ENCODE measurements around the gene SPR.

SPR gene

DNA sequence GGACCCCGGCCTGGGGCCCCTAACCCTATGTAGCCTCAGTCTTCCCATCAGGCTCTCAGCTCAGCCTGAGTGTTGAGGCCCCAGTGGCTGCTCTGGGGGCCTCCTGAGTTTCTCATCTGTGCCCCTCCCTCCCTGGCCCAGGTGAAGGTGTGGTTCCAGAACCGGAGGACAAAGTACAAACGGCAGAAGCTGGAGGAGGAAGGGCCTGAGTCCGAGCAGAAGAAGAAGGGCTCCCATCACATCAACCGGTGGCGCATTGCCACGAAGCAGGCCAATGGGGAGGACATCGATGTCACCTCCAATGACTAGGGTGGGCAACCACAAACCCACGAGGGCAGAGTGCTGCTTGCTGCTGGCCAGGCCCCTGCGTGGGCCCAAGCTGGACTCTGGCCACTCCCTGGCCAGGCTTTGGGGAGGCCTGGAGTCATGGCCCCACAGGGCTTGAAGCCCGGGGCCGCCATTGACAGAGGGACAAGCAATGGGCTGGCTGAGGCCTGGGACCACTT lies 46.5 kb downstream of the SPR start:
- no peak for DNase-seq

GRCh38 chr2:72934683-72935610 lies 47.7 kb downstream of the SPR start:
- no peak for DNase-seq

DNA sequence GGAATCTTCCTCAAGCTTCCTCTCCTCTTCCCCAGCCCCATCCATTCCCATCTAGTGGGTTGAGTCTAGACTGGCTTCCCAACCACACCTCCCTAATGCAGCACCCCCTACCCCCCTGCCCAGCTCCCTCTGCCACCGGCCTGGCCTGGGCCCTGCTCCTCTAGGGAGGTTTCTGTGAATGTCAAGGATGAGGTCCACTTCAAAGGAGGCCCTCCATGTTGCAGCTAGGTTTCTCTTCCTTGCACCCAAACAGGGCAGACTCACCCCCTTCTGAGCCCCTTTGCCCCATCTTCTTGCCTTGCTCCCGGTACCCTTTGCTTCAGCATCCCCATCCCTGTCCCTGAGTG lies 48.4 kb downstream of the SPR start:
- DNase-seq, result no peak

DNA sequence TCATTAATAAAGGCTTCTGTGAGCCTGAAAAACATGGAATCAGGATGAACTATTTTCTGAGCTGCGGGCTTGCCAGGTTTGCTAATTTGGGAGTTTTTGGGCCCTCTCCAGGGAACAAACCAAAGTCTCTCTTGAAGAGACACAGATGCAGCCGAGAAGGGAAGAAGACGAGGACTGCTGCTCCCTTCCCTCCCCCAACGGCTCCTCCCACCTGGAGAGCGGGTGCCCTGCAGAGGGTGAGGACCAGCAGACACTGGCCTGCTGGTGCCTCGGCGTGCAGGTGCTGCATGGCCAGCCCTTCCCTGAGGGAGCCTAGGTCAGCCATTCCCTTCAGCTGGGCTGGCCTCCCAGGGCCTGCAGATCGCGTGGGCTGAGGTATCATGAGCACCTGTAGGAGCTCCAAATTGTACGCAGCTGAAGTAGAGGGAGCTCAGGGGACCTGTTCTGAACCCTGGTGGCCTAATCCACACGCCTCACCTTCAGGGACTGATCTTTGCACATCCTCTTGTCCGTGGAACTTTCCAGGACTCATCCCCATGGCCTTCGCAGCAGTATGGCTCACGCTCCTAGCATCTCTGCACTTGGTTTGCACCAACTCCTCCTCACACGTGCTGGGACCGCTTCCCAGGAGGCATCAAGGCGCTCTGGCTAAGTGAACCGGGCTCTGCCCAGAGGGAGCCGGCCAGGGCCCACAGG lies 49.6 kb downstream of the SPR start:
- no peak for DNase-seq

DNA sequence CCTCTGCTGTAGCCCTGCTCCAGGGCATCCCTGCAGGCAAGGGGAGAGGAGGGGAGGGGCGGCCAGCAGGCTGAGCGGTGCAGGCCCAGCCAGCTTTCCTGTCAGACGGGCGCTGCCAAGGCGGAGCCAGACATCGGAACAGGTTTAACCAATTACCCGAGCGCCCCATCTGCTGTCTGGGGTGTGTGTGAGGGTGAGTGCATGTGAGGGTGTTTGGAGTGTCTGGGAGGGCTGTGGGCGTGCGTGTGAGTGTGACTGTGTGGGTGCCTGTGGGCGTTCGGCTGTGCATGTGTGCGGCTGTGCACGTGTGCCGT lies 50.1 kb downstream of the SPR start:
- DNase-seq, result no peak

DNA sequence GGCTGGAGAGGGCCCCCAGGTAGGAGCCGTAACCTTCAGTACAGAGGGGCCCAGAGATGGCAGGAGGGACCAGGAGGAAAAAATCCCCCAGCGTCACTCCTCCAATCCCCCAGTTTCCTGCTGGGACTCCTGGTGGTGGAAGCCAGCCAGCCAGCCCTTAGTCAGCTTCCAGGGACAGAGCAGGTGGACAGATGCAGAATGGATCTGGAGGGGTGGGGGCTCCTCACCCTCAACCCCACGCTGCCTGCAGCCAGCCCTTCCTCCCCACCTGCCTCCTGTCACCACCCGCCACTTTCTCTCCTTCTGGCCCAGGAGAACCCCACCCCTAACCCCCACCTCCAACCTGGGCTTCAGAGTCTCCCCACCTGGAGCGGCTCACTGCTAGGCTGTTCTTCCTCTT lies 51.2 kb downstream of the SPR start:
- DNase-seq, result no peak

DNA sequence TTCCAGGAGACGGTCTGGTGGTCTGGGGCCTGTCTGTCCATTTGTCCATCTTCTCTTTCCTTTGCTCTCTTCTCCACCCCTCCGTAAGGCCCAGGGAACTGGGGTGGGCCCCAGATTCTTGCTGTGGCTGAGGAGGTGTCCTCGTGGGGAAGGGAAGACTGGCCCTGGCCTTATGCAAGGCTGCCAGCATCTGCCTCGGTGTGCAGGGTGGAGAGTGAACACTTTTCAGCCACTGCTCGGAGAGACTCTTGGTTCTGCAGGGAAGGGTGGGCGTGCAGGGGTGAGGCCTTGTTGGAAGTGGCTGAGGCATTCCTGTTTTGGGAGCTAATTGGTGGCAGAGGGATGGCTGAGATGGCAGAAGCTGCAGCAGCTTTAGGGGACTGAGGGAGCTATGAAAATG lies 53.2 kb downstream of the SPR start:
- no peak for DNase-seq

DNA sequence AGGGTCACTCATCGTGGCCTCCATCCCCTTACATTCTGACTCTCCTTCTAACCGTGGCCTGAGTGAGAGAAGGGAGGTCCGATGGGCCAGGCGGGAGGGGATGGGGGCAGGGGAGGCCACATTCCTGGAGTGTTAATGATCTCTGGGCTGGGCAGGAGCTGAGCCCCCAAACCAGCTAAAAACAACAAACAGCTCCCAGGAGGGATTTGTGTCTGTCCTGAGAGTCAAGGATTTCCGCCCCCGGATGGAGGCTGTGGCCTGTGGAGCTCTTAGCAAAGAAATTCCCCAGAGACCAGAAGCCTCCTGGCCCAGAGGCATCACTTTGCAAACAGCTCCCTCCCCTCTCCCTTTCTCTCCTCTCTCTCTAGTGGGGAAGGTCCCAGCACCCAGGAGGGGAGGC lies 53.6 kb downstream of the SPR start:
- DNase-seq, result no peak
